Glutamatergic neuron (in vitro differentiated cells): ENCODE measurements around the gene CCT7. TPM values are rescaled to one million over a fixed set of nuclear protein-coding genes. Genes with fewer than 3 reads are reported as not detected.
"Not testable (repeated sequence)": the region's sequence is repeated elsewhere in the genome, so short reads cannot be mapped to it uniquely, and the experiment has no call there.

Experiments
- DNase-seq: peaks from one replicate; pipeline ENCODE4 v3.0.0; 2022
- H3K27ac Mint-ChIP-seq: one replicate; pipeline ENCODE4 v1.8.0; 2020; ENCODE audit warnings: mild to moderate bottlenecking, mixed read lengths, inconsistent platforms; ENCODE audit not compliant: unreplicated experiment
- H3K27me3 Mint-ChIP-seq: one replicate; pipeline ENCODE4 v1.8.0; 2020; ENCODE audit warnings: mild to moderate bottlenecking, moderate library complexity, mixed read lengths, inconsistent platforms; ENCODE audit not compliant: unreplicated experiment
- H3K36me3 Mint-ChIP-seq: one replicate; pipeline ENCODE4 v1.8.0; 2020; ENCODE audit warnings: mild to moderate bottlenecking, mixed read lengths, inconsistent platforms; ENCODE audit not compliant: unreplicated experiment
- H3K4me1 Mint-ChIP-seq: one replicate; pipeline ENCODE4 v1.8.0; 2020; ENCODE audit warnings: mild to moderate bottlenecking, low read depth, mixed read lengths, inconsistent platforms; ENCODE audit not compliant: unreplicated experiment
- H3K4me3 Mint-ChIP-seq: one replicate; pipeline ENCODE4 v1.8.0; 2020; ENCODE audit warnings: mild to moderate bottlenecking, mixed read lengths, inconsistent platforms; ENCODE audit not compliant: unreplicated experiment
- H3K9me3 Mint-ChIP-seq: one replicate; pipeline ENCODE4 v1.8.0; 2020; ENCODE audit warnings: mild to moderate bottlenecking, moderate library complexity, mixed read lengths, inconsistent platforms; ENCODE audit not compliant: unreplicated experiment
- CTCF ChIP-seq: fragments of 200-600 bp; sonication (generic); IDR thresholded peaks from one replicate; pipeline ENCODE4 v1.5.0; 2021; ENCODE audit not compliant: partially characterized antibody, unreplicated experiment
- total RNA-seq: library from RNA; stranded (reverse); fragmentation: NEBNext Ultra II Directional; extraction: Animal tissue kit (Norgen Biotek cat#: 25700); gene quantifications from one replicate; pipeline ENCODE4 v1.2.1, GENCODE V29; 2021; ENCODE audit not compliant: unreplicated experiment

The CCT7 gene
- total RNA-seq, 1 donor from 2014 or later, result 269 TPM

GRCh38 chr2:73260338-73260984 lies 26.4 kb downstream of the CCT7 start:
- Mint-ChIP-seq H3K27ac (no peak overlapping the region), H3K9me3 (no peaks in the 10 kb centered on the region), H3K4me1 (peaks cover 3% of the 10 kb centered on the region), H3K4me3 (no peak overlapping the region), H3K36me3 (no peaks in the 10 kb centered on the region), H3K27me3 (peaks cover 6% of the 10 kb centered on the region)
- DNase-seq, result peak; percentile 80
- TF ChIP-seq CTCF, result no peak

- DNase-seq, result no peak
- H3K9me3 Mint-ChIP-seq, result no peaks in the 10 kb centered on the region
- H3K4me3 Mint-ChIP-seq, result no peak overlapping the region
- no peak for TF ChIP-seq CTCF
- no peak overlapping the region for H3K27ac Mint-ChIP-seq
- H3K36me3 Mint-ChIP-seq, result no peaks in the 10 kb centered on the region
- no peaks in the 10 kb centered on the region for H3K4me1 Mint-ChIP-seq
- peaks cover 11% of the 10 kb centered on the region for H3K27me3 Mint-ChIP-seq
Measured at GRCh38 chr2:73262108-73262651, 28.1 kb downstream of the CCT7 start.

- peaks cover 12% of the 10 kb centered on the region for H3K27me3 Mint-ChIP-seq
- not testable (repeated sequence) for H3K4me1 Mint-ChIP-seq, H3K27ac Mint-ChIP-seq
Measured at GRCh38 chr2:73262691-73263429, 28.8 kb downstream of the CCT7 start.

GRCh38 chr2:73263540-73264331 lies 29.6 kb downstream of the CCT7 start:
- Mint-ChIP-seq H3K4me1 (no peaks in the 10 kb centered on the region), H3K36me3 (peaks cover 9% of the 10 kb centered on the region), H3K4me3 (no peak overlapping the region), H3K27ac (no peak overlapping the region), H3K9me3 (peaks cover 3% of the 10 kb centered on the region), H3K27me3 (peaks cover 21% of the 10 kb centered on the region)
- no peak for DNase-seq
- TF ChIP-seq CTCF, result no peak

More at GRCh38 chr2:73262691-73263429, 28.8 kb downstream of the CCT7 start:
- not testable (repeated sequence) for H3K4me3 Mint-ChIP-seq, H3K9me3 Mint-ChIP-seq, H3K36me3 Mint-ChIP-seq, DNase-seq

- DNase-seq, result no peak
- Mint-ChIP-seq H3K4me1 (no peaks in the 10 kb centered on the region), H3K27me3 (peaks cover 21% of the 10 kb centered on the region), H3K4me3 (no peak overlapping the region), H3K9me3 (peaks cover 3% of the 10 kb centered on the region), H3K36me3 (peaks cover 9% of the 10 kb centered on the region), H3K27ac (no peak overlapping the region)
- no peak for TF ChIP-seq CTCF
Measured at GRCh38 chr2:73264332-73264606, 30.2 kb downstream of the CCT7 start.
